GM12878 (cell line): ENCODE data around the gene ZFPM1. TPM values are rescaled to one million over a fixed set of nuclear protein-coding genes. Genes with fewer than 3 reads are reported as not detected.

ENCODE experiments used
- ASH2L ChIP-seq: fragments of 300-600, 200-600 bp; sonication (generic); IDR thresholded peaks from 2 replicates; pipeline ENCODE4 v1.6.1; 2017; ENCODE audit warnings: low read depth, mild to moderate bottlenecking, borderline replicate concordance
- ATF7 ChIP-seq: fragments of 450-650 bp; IDR thresholded peaks from 2 replicates; pipeline ENCODE4 v1.6.1; 2016; ENCODE audit warnings: low read depth, mild to moderate bottlenecking
- CEBPB ChIP-seq, 2 experiments: fragments of 150-350 bp in 1 of 2; IDR thresholded peaks; 2 replicates each; pipeline ENCODE4 v1.6.1; 2012 to 2014; ENCODE audit warnings: low read depth in 2 of 2, low read length in 2 of 2, borderline replicate concordance in 1 of 2, inconsistent platforms in 1 of 2
- CHD2 ChIP-seq: IDR thresholded peaks from 2 replicates; pipeline ENCODE4 v1.6.1; 2011; ENCODE audit warnings: low read depth, low read length, improper control_type of control experiment, borderline replicate concordance
- CREB1 ChIP-seq: IDR thresholded peaks from 2 replicates; pipeline ENCODE4 v1.6.1; 2012; ENCODE audit warnings: low read depth, mild to moderate bottlenecking, inconsistent platforms
- HDAC2 ChIP-seq: fragments of 200-600 bp; sonication (generic); IDR thresholded peaks from 2 replicates; pipeline ENCODE4 v1.6.1; 2017
- JUND ChIP-seq: IDR thresholded peaks from 2 replicates; pipeline ENCODE4 v1.6.1; 2012; ENCODE audit warnings: low read depth, mild to moderate bottlenecking, low read length, improper control_type of control experiment, moderate library complexity
- MAX ChIP-seq: IDR thresholded peaks from 2 replicates; pipeline ENCODE4 v1.6.1; 2012; ENCODE audit warnings: low read depth, low read length, improper control_type of control experiment
- MLLT1 ChIP-seq: fragments of 450-650 bp; IDR thresholded peaks from 2 replicates; pipeline ENCODE4 v1.6.1; 2016; ENCODE audit warnings: mild to moderate bottlenecking
- NFIC ChIP-seq: IDR thresholded peaks from 2 replicates; pipeline ENCODE4 v1.6.1; 2012; ENCODE audit warnings: low read depth, mild to moderate bottlenecking, inconsistent platforms, low read length, moderate library complexity
- NKRF ChIP-seq: fragments of 450-650 bp; conservative IDR thresholded peaks from 2 replicates; pipeline ENCODE4 v1.6.1; 2017; ENCODE audit warnings: mild to moderate bottlenecking, moderate library complexity
- NR2F1 ChIP-seq: fragments of 450-650 bp; conservative IDR thresholded peaks from 2 replicates; pipeline ENCODE4 v1.6.1; 2017; ENCODE audit warnings: mild to moderate bottlenecking
- NRF1 ChIP-seq: conservative IDR thresholded peaks from 2 replicates; pipeline ENCODE4 v1.6.1; 2011; ENCODE audit warnings: mild to moderate bottlenecking, low read depth, low read length, improper control_type of control experiment
- PAX5 ChIP-seq: IDR thresholded peaks from 2 replicates; pipeline ENCODE4 v1.6.1; 2011; ENCODE audit warnings: low read depth, low read length, borderline replicate concordance
- POLR2AphosphoS5 ChIP-seq: IDR thresholded peaks from 2 replicates; pipeline ENCODE4 v1.6.1; 2011; ENCODE audit warnings: mild to moderate bottlenecking, low read length, inconsistent platforms
- RUNX3 ChIP-seq: IDR thresholded peaks from 2 replicates; pipeline ENCODE4 v1.6.1; 2012; ENCODE audit warnings: low read length, inconsistent platforms
- SMARCA5 ChIP-seq: fragments of 450-650 bp; IDR thresholded peaks from 2 replicates; pipeline ENCODE4 v1.6.1; 2017; ENCODE audit warnings: mild to moderate bottlenecking
- SMC3 ChIP-seq: IDR thresholded peaks from 2 replicates; pipeline ENCODE4 v1.6.1; 2011; ENCODE audit warnings: low read length, improper control_type of control experiment, borderline replicate concordance
- SP1 ChIP-seq: IDR thresholded peaks from one replicate; pipeline ENCODE4 v1.6.1; 2011; ENCODE audit warnings: low read depth, low read length
- SPI1 ChIP-seq: IDR thresholded peaks from 2 replicates; pipeline ENCODE4 v1.6.1; 2011; ENCODE audit warnings: low read depth, mild to moderate bottlenecking, low read length, moderate library complexity, borderline replicate concordance; ENCODE audit not compliant: insufficient read depth
- STAT3 ChIP-seq: IDR thresholded peaks from 2 replicates; pipeline ENCODE4 v1.6.1; 2011; ENCODE audit warnings: low read depth, low read length, improper control_type of control experiment
- TARDBP ChIP-seq: IDR thresholded peaks from 2 replicates; pipeline ENCODE4 v1.6.1; 2016; ENCODE audit warnings: borderline replicate concordance
- TBL1XR1 ChIP-seq: IDR thresholded peaks from 2 replicates; pipeline ENCODE4 v1.6.1; 2012; ENCODE audit warnings: low read depth, low read length, improper control_type of control experiment
- TCF12 ChIP-seq: IDR thresholded peaks from 2 replicates; pipeline ENCODE4 v1.6.1; 2011; ENCODE audit warnings: low read depth, mild to moderate bottlenecking, low read length
- TCF3 ChIP-seq: IDR thresholded peaks from 2 replicates; pipeline ENCODE4 v1.6.1; 2012; ENCODE audit warnings: low read depth, mild to moderate bottlenecking, low read length, borderline replicate concordance; ENCODE audit not compliant: insufficient read depth
- USF2 ChIP-seq: IDR thresholded peaks from 2 replicates; pipeline ENCODE4 v1.6.1; 2011; ENCODE audit warnings: low read depth, low read length, improper control_type of control experiment, borderline replicate concordance
- WRNIP1 ChIP-seq: IDR thresholded peaks from 2 replicates; pipeline ENCODE4 v1.6.1; 2011; ENCODE audit warnings: low read depth, low read length, improper control_type of control experiment, borderline replicate concordance
- ZNF274 ChIP-seq: IDR thresholded peaks from one replicate; pipeline ENCODE4 v1.8.0; 2011; ENCODE audit not compliant: insufficient read length, insufficient read depth
- ZNF384 ChIP-seq: IDR thresholded peaks from 2 replicates; pipeline ENCODE4 v1.6.1; 2012; ENCODE audit warnings: low read depth, mild to moderate bottlenecking, low read length, improper control_type of control experiment, borderline replicate concordance
- polyA plus RNA-seq, 11 experiments: library from polyadenylated mRNA; depleted of rRNA in 4 of 11; unstranded in 6 of 11; stranded (reverse) in 5 of 11; fragments of >200 nt; fragmentation: Nextera tagmentation in 4 of 11; fragmentation: Illumina TruSeq in 1 of 11; extraction: Ambion mirVana in 4 of 11; extraction: Trizol in 1 of 11; gene quantifications; 1 replicate in 1 of 11; 2 replicates in 10 of 11; pipeline versions ENCODE4 v1.2.1 to v1.2.3, GENCODE V29; 2011 to 2016; ENCODE audit warnings: inconsistent platforms in 2 of 11, missing spikeins in 2 of 11, low read depth in 1 of 11
- total RNA-seq, 4 experiments: library from RNA; depleted of rRNA in 3 of 4; stranded (reverse); fragments of >200 nt in 3 of 4; fragmentation: Illumina TruSeq in 1 of 4; extraction: Trizol in 1 of 4; gene quantifications; 2 replicates each; pipeline versions ENCODE4 v1.2.1 to v1.2.3, GENCODE V29; 2013 to 2021

Gene ZFPM1
- total and polyA plus RNA-seq, 10 of the 15 experiments (the other 5 are each of a cell fraction or from before 2014, with no cell fraction given) = 0.02 to 5.1 (median 0.30) TPM

GRCh38 chr16:88569985-88570690 is 117.1 kb downstream of the ZFPM1 start, which contains the start of gene ZC3H18 (continued):
- TF ChIP-seq MLLT1 = no peak
- no peak for TF ChIP-seq ATF7
- TF ChIP-seq ZNF384 = no peak
- peak; percentile 58 for TF ChIP-seq NKRF
- TF ChIP-seq WRNIP1 = no peak
- no peak for TF ChIP-seq PAX5
- TF ChIP-seq CREB1 = peak; percentile 99
- 0 out of 2 replicates have a peak, but pooled peaks have one; percentile 9 for TF ChIP-seq SPI1
- peak; percentile 76; the same call in 1 of the 2 replicates for TF ChIP-seq SMARCA5
- peak; percentile 88 for TF ChIP-seq USF2
- TF ChIP-seq CEBPB (IDR thresholded peaks at IDR 0.05; ENCODE audit: borderline replicate concordance in 1 of 2, low read depth in 2 of 2, low read length in 2 of 2) = no peak
- TF ChIP-seq ZNF274 = no peak
- 0 out of 2 replicates have a peak, but pooled peaks have one; percentile 13 for TF ChIP-seq TCF3
- TF ChIP-seq NR2F1 = peak; percentile 45
- TF ChIP-seq NFIC = no peak
- peak; percentile 64; the same call in 1 of the 2 replicates for TF ChIP-seq CHD2
- 0 out of 2 replicates have a peak, but pooled peaks have one; percentile 18 for TF ChIP-seq TCF12
- peak; percentile 90 for TF ChIP-seq MAX
- peak; percentile 78 for TF ChIP-seq NRF1
- TF ChIP-seq POLR2AphosphoS5 = peak; percentile 79; the same call in 1 of the 2 replicates
- peak; percentile 70; the same call in 1 of the 2 replicates for TF ChIP-seq ASH2L
- TF ChIP-seq SP1 = peak; percentile 60
- no peak for TF ChIP-seq TBL1XR1
- TF ChIP-seq STAT3 = no peak
- TF ChIP-seq HDAC2 = no peak
- peak; percentile 45; the same call in 1 of the 2 replicates for TF ChIP-seq RUNX3
- no peak for TF ChIP-seq SMC3
- peak; percentile 68; the same call in 1 of the 2 replicates for TF ChIP-seq TARDBP
- TF ChIP-seq JUND = no peak
